Stimulated activated CD4-positive, alpha-beta T cell treated with anti-CD3 and anti-CD28 coated beads, Interleukin-2, amount 100 ng/mL, for 48 hours (primary cell): ENCODE measurements around the gene ALCAM.
"Not testable (repeated sequence)": the region's sequence is repeated elsewhere in the genome, so short reads cannot be mapped to it uniquely, and the experiment has no call there.

Experiments
- DNase-seq, 2 donors: peaks; one replicate each; pipeline ENCODE4 v3.0.0-alpha.2; 2020

The ALCAM gene

DNA sequence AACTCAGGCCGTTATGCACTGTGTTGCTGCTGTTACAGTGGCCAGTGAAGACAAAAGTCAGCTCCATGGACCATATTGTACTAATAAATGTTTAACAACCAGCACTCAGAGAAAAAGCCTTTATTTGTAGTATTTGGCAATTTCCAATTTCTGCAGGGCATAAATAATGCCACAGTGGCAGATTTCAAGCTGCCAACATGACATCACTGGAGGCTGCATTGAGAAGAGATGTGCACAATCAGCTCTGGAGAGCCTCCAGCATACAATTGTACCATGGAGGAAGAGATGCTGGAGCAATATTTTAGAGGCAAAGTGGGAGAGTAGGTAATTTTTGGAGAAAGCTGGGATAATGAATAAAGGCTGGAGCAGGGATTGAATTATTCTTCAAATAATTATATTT, 9.7 kb upstream of the ALCAM start:
- no peak for DNase-seq

DNA sequence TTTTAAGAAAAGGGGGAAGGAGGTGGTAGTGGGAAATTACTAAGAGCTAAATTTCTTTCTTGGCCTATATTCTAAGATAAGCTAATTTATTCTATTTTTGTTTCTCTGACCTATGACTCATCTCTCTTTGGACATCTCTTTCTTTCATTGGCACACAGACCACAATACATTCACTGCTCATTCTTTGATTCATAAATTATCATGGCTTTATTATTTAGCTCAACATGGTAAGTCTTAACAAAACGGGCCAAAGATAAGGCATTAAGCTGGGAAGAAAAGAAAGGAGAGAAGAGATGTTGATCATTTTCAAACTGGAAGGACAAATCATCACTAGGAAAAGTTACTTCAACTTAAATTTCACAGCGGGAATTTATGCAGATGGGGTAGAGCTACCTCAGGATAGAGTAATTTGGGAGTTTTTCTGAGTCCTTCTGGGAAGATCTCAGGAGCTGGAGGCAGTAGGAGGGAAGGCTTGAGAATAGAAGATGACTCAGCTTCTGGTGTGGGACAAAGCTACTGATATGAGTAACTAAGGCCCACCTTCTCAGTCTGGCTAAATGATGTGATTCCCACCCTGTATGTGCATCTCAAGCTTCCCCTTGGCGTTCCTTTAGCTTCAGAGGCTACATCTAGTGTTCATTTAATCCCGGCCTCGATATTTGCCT, 7.5 kb upstream of the ALCAM start:
- DNase-seq = no peak

GRCh38 chr3:105360003-105360402, 6.7 kb upstream of the ALCAM start:
- no peak for DNase-seq

DNA sequence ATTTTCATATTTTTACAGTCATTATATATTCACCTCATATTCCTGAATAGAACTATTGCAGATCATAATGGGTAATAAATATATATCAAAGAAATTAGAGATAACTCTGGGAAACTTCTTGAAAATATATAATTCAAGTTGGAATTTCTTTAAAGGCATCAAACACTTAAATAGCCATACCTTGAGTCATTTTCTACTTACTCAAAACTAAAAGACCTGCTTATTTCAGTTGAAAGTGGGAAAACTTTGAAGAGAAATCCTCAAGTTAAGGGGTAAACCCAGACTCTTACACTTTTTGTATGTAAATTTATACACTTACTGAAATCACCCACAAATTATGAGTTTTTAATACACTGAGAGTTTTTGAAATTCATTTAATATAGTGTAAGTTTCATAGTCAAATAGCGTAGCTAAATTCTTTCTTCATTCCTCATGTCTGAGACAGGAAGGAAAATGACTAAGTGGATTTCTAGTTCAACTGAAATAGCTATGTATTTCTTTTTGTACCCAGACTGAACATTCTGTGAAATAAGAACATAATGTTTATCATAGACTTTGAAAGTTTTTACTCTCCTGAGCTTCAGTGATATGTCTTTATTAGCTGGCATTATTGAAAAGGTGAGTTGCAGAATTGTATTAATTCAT, 4.6 kb upstream of the ALCAM start:
- no peak for DNase-seq

DNA sequence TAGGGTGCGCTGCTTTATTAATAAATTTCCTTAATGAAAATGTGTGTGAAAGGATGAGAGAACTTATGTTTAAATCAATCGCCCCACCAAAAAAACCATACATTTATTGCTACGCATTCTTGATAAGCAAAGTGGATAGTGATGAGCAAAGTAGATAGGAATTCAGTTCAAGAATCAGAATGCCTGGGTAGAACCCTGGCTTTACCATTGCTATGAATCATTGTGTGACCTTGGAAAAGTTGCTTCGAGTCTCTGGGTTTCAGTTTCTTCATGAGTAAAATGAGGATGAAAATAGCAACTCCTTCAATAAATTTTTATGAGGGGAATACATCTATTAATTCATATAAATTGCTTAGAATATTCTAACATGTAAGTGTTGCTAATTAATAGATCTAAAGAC, 2.6 kb upstream of the ALCAM start:
- no peak for DNase-seq

GRCh38 chr3:105365081-105365390, 1.7 kb upstream of the ALCAM start:
- no peak for DNase-seq

DNA sequence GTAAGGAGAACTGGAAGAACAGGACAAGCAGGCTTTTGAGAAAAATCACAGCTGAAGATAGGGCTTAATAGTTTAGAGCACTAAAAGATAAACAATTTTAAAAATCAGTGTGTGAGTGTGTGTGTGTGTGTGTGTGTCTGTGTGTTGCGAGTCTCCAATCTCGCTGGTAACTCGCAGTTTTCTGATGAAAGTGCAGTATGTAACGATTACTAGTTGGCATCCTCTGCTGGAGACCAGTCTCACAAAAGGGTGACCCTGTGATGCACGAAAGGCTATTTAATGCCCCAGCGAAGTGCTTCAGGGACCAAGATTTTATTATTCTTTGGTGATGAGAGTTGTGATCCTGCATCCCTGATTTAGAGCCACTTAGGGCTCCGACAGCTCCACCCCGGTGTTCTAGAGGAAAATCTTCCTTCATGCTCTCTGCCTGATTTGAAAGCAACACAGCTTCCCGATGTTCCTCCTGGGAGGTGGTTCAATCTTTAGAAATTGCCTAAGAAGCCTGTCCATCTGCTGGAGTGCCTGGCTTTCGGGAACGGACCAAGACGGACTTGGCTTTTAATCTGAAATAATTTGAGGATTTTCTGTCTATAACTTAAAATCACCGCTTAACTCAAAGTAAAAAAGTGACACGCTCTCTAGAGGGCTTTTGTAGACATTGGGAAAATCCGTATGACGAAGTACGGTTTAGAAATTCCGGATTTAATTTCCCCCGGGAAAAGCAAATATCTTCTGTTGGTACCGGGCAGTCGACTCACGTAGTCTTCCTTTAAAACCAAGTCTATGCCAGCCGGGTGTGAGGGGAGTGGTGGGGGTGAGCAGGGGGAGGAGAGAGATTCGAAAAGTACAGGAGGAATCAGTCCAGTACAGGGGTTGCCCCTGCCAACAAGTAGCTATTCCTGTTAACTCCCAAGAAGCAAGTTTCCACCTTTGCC, 1.1 kb upstream of the ALCAM start:
- DNase-seq = no peak

DNA sequence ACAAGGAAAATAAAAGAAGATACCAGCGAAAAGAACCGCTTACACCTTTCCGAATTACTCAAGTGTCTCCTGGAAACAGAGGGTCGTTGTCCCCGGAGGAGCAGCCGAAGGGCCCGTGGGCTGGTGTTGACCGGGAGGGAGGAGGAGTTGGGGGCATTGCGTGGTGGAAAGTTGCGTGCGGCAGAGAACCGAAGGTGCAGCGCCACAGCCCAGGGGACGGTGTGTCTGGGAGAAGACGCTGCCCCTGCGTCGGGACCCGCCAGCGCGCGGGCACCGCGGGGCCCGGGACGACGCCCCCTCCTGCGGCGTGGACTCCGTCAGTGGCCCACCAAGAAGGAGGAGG, 325 bp downstream of the ALCAM start:
- peak; percentile 23 to 27 for DNase-seq

DNA sequence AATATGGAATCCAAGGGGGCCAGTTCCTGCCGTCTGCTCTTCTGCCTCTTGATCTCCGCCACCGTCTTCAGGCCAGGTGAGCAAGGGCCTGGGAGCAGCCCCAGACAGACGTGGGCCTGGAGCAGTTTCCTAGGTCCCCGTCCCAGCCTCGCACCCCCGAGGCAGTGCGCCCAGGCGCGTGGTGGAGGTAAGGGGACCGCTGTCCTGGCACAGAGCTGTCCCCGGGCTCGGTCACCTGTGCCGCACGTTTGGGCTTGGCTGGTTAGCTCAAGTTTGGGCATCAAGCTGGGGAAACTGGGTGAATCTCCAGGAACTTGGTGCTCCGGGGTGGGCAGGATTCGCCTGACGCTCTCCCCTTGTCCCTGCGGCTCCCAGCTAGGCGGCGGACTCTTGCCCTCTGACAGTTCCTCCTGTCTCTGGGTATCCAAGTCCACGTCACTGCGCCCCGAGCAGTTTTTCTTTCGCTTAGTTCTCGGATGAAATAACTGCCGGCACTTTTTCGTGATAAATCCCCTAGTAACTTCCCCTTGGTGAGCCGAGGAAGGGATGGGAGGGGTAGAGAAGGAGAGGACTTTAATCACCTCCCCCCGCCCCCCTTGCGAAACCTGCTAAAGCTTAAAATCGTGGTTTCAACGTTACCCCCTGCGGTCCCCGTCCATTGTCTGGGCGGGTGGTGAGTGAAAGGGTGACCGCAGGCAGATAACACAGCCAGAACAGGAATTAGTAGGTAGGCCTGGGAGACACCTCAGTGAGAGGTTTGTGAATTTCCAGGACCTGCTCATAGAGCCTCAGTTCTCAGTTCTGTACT, 901 bp downstream of the ALCAM start:
- peak; percentile 74 for DNase-seq

- peak; percentile 57 to 60 for DNase-seq
Measured at GRCh38 chr3:105368566-105369499, 2.1 kb downstream of the ALCAM start.

- peak; percentile 6 to 29 for DNase-seq
Measured at GRCh38 chr3:105369500-105370371, 3.0 kb downstream of the ALCAM start.

DNA sequence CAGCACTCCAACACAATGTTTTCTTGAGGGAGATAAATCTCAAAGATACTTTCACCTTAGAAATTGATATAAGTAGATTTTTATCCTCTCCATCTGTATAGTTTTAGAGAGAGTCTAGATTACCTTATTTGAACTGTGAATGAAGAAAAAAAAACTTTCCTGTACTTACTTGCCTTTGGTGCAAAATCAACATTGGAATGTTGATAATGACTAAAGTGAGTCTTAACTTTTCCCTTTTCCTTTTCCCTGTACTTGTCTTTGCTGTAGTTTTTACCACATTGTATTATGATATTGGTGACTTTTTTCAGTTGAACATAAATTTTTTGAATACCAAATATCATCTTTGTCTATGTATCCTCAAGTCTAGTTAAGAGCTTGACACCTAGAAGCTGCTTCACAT, 6.7 kb downstream of the ALCAM start:
- no peak for DNase-seq

DNA sequence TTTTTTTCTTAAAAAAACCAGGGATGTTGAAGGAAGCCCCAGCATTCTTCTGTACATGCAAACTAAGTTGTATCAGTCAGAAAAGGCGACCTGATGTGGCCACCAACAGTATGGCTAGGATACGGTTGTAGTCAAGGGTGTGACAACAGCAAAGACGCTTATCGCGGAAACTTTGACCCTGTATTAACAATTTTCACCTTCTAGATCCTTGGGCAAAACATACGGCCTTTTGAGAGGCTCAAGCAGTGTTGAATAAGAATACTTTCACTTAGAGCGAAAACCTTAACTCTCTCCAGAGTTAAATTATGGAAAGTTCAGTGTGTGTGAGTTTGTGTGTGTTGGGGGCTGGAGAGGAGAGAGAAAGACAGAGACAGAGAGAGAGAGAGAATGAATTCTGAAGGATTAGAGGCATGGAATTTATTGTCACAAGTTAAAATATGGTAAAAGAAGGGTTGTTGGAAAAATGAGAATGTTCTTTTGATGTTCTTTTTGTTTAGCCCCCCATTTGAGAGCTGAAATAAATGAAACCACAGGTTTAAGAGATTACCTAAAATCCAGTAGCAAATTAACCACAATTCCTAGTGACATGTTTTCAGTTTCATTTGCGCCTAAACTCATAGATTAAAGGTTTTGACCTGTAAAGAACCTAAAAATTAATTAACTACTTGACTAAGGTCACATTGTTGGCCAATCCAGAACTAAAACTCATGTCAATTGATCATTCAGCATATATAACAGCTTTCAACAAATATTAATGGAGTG, 9.2 kb downstream of the ALCAM start:
- no peak for DNase-seq

DNA sequence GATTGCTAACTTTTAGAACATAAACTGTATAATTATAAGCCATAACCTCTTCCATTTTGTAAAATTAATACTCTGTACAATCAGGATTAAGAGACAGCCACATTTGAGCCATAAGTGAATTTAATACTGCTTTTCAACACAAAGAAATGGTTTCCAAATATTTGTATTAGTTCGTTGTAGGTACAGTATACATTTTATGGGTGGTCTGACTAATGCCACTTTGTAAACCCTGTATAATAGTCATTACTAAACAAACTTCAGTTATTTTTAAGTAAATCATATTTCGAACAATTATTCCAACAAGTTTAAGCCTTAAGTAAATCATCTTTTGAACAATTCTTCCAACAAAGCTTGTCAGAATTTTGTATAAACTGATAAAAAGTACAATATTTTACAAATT, 11.0 kb downstream of the ALCAM start:
- DNase-seq = no peak

GRCh38 chr3:105385179-105385578, 18.5 kb downstream of the ALCAM start:
- no peak for DNase-seq

- DNase-seq = no peak
Measured at GRCh38 chr3:105385819-105386508, 19.3 kb downstream of the ALCAM start.

GRCh38 chr3:105387122-105387751, 20.5 kb downstream of the ALCAM start:
- no peak for DNase-seq

GRCh38 chr3:105388176-105388575, 21.5 kb downstream of the ALCAM start:
- no peak for DNase-seq

DNA sequence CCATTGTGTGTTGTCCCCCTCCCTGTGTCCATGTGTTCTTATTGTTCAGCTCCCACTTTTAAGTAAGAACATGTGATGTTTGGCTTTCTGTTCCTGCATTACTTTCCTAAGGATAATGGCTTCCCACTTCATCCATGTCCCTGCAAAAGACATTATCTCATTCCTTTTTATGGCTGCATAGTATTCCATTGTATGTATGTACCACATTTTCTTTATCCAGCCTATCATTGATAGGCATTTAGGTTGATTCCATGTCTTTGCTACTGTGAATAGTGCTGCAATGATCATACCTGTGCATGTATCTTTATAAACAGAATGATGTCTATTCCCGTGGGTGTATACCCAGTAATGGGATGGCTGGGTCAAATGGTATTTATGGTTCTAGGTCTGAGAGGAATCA, 23.1 kb downstream of the ALCAM start:
- DNase-seq = not testable (repeated sequence)
